ENCODE data around the gene TESK1.
A peak's percentile ranks its signal among the peaks of the same experiment; 100 is the strongest.
"Not testable (repeated sequence)": the region's sequence is repeated elsewhere in the genome, so short reads cannot be mapped to it uniquely, and the experiment has no call there.

TESK1 gene

GRCh38 chr9:35593581-35593980 is 11.5 kb upstream of the TESK1 start:
- TF ChIP-seq CTCF (conservative IDR thresholded peaks at IDR 0.05), result no peak
- no peak overlapping the region for H3K27ac ChIP-seq

GRCh38 chr9:35594471-35594870 is 10.6 kb upstream of the TESK1 start:
- TF ChIP-seq CTCF (conservative IDR thresholded peaks at IDR 0.05), result no peak
- no peak overlapping the region for H3K27ac ChIP-seq

GRCh38 chr9:35596907-35597306 is 8.2 kb upstream of the TESK1 start:
- not testable (repeated sequence) for H3K27ac ChIP-seq

- TF ChIP-seq CTCF (conservative IDR thresholded peaks at IDR 0.05), result no peak
Measured at GRCh38 chr9:35598866-35599590, 6.0 kb upstream of the TESK1 start.

GRCh38 chr9:35599763-35600604 is 5.1 kb upstream of the TESK1 start:
- no peak overlapping the region for H3K27ac ChIP-seq
- TF ChIP-seq CTCF (conservative IDR thresholded peaks at IDR 0.05), result 0 out of 2 replicates have a peak, but pooled peaks have one; percentile 4

More at GRCh38 chr9:35598866-35599590, 6.0 kb upstream of the TESK1 start:
- no peak overlapping the region for H3K27ac ChIP-seq

GRCh38 chr9:35603506-35603985 is 1.5 kb upstream of the TESK1 start:
- peak overlapping the region; percentile 92 for H3K27ac ChIP-seq
- no peak for TF ChIP-seq CTCF (conservative IDR thresholded peaks at IDR 0.05)

GRCh38 chr9:35603986-35604577 is 980 bp upstream of the TESK1 start:
- peak overlapping the region; percentile 92 for H3K27ac ChIP-seq
- TF ChIP-seq CTCF (conservative IDR thresholded peaks at IDR 0.05), result peak; percentile 99
